Liver (tissue), 9 donors: ENCODE results near the gene LIM2. TPM values are rescaled to one million over a fixed set of nuclear protein-coding genes. Genes with fewer than 3 reads are reported as not detected.

Experiments
- DNase-seq: peaks from one replicate; pipeline ENCODE4 v3.0.0-alpha.2; 2017; ENCODE audit warnings: low spot score
- H3K27ac ChIP-seq, 2 donors: one replicate each; pipeline ENCODE4 v1.7.0; 2013; ENCODE audit warnings: inconsistent platforms in 2 of 2, low read length in 2 of 2, control low read depth in 1 of 2, low read depth in 1 of 2, mild to moderate bottlenecking in 1 of 2
- H3K27me3 ChIP-seq, 4 donors: one replicate each; pipeline versions ENCODE4 v1.6.1 to v1.7.0; 2013; ENCODE audit warnings: low read length in 3 of 4, inconsistent platforms in 1 of 4, mild to moderate bottlenecking in 1 of 4, moderate library complexity in 1 of 4; ENCODE audit not compliant: control insufficient read depth in 4 of 4, insufficient read depth in 4 of 4
- H3K36me3 ChIP-seq, 4 donors: one replicate each; pipeline versions ENCODE4 v1.6.1 to v1.7.0; 2013; ENCODE audit warnings: low read length in 3 of 4, mild to moderate bottlenecking in 3 of 4, low read depth in 1 of 4, moderate library complexity in 1 of 4; ENCODE audit not compliant: control insufficient read depth in 4 of 4, insufficient read depth in 3 of 4
- H3K4me1 ChIP-seq, 4 donors: one replicate each; pipeline versions ENCODE4 v1.6.1 to v1.7.0; 2013; ENCODE audit warnings: low read length in 3 of 4, mild to moderate bottlenecking in 3 of 4, moderate library complexity in 1 of 4; ENCODE audit not compliant: control insufficient read depth in 4 of 4, insufficient read depth in 4 of 4
- H3K4me3 ChIP-seq, 3 donors: one replicate each; pipeline versions ENCODE4 v1.6.1 to v1.7.0; 2013; ENCODE audit warnings: low read length in 3 of 3, control low read depth in 1 of 3, low read depth in 1 of 3, mild to moderate bottlenecking in 1 of 3
- H3K9ac ChIP-seq, 2 donors: one replicate each; pipeline ENCODE4 v1.7.0; 2013; ENCODE audit warnings: low read length in 2 of 2, mild to moderate bottlenecking in 2 of 2, moderate library complexity in 2 of 2, control low read depth in 1 of 2, low read depth in 1 of 2
- H3K9me3 ChIP-seq, 4 donors: one replicate each; pipeline versions ENCODE4 v1.6.1 to v1.7.0; 2013; ENCODE audit warnings: low read length in 3 of 4; ENCODE audit not compliant: control insufficient read depth in 4 of 4
- EGR1 ChIP-seq, 2 donors: IDR thresholded peaks; 2 replicates each; pipeline ENCODE4 v1.6.1; 2016 to 2018; ENCODE audit warnings: antibody characterized with exemption in 2 of 2, low read depth in 2 of 2
- FOXA1 ChIP-seq: IDR thresholded peaks from 2 replicates; pipeline ENCODE4 v1.6.1; 2016; ENCODE audit warnings: antibody characterized with exemption
- FOXA2 ChIP-seq: IDR thresholded peaks from 2 replicates; pipeline ENCODE4 v1.6.1; 2016; ENCODE audit warnings: antibody characterized with exemption
- GABPA ChIP-seq, 2 donors: IDR thresholded peaks in 1 of 2; conservative IDR thresholded peaks in 1 of 2; 2 replicates each; pipeline ENCODE4 v1.6.1; 2016; ENCODE audit warnings: antibody characterized with exemption in 2 of 2, mild to moderate bottlenecking in 1 of 2, moderate library complexity in 1 of 2
- HNF4A ChIP-seq, 2 donors: conservative IDR thresholded peaks; 2 replicates each; pipeline ENCODE4 v1.6.1; 2016; ENCODE audit warnings: antibody characterized with exemption in 2 of 2, mild to moderate bottlenecking in 2 of 2
- HNF4G ChIP-seq: IDR thresholded peaks from 2 replicates; pipeline ENCODE4 v1.6.1; 2016; ENCODE audit warnings: antibody characterized with exemption
- NR2F2 ChIP-seq: IDR thresholded peaks from 2 replicates; pipeline ENCODE4 v1.6.1; 2016; ENCODE audit warnings: antibody characterized with exemption
- RAD21 ChIP-seq, 2 donors: IDR thresholded peaks; 2 replicates each; pipeline ENCODE4 v1.6.1; 2016; ENCODE audit warnings: antibody characterized with exemption in 2 of 2, mild to moderate bottlenecking in 2 of 2
- RXRA ChIP-seq, 2 donors: IDR thresholded peaks; 2 replicates each; pipeline ENCODE4 v1.6.1; 2017 to 2018; ENCODE audit warnings: antibody characterized with exemption in 2 of 2, mild to moderate bottlenecking in 1 of 2
- SP1 ChIP-seq: IDR thresholded peaks from 2 replicates; pipeline ENCODE4 v1.6.1; 2018; ENCODE audit warnings: antibody characterized with exemption, mild to moderate bottlenecking
- YY1 ChIP-seq: IDR thresholded peaks from 2 replicates; pipeline ENCODE4 v1.6.1; 2016; ENCODE audit warnings: antibody characterized with exemption, mild to moderate bottlenecking
- WGBS: extraction: QIAGEN DNeasy Blood & Tissue Kit; methylation state at CpG from one replicate; pipeline ENCODE4 v1.1.7; 2013; 5-methylcytosine and 5-hydroxymethylcytosine counted together
- polyA plus RNA-seq, 2 donors: library from polyadenylated mRNA; stranded (reverse) in 1 of 2; unstranded in 1 of 2; fragments of 200-250 nt in 1 of 2; fragments of >200 nt in 1 of 2; fragmentation: Nextera tagmentation in 1 of 2; extraction: Ambion mirVana in 1 of 2; gene quantifications; one replicate each; pipeline versions ENCODE4 v1.2.1 to v1.2.3, GENCODE V29; 2013 to 2015
- total RNA-seq, 2 donors: library from RNA; depleted of rRNA; stranded (reverse); fragments of >200 nt; gene quantifications; one replicate each; pipeline ENCODE4 v1.2.3, GENCODE V29; 2014
- TF ChIP-seq, protein P1 (sequence below): IDR thresholded peaks from 2 replicates; pipeline ENCODE4 v1.6.1; 2016; ENCODE audit warnings: antibody characterized with exemption
- TF ChIP-seq, protein P2 (sequence below): IDR thresholded peaks from 2 replicates; pipeline ENCODE4 v1.6.1; 2016; ENCODE audit warnings: antibody characterized with exemption, mild to moderate bottlenecking
- TF ChIP-seq, protein P3 (sequence below): IDR thresholded peaks from 2 replicates; pipeline ENCODE4 v1.6.1; 2016; ENCODE audit warnings: antibody characterized with exemption
- TF ChIP-seq, protein P4 (sequence below): IDR thresholded peaks from 2 replicates; pipeline ENCODE4 v1.6.1; 2016; ENCODE audit warnings: antibody characterized with exemption
- TF ChIP-seq, protein P5 (sequence below): fragments of 150-350 bp; IDR thresholded peaks from 2 replicates; pipeline ENCODE4 v1.5.1; 2017; ENCODE audit warnings: improper control_type of control experiment, low read depth, low read length; ENCODE audit not compliant: missing input control
- donor health status: healthy.
- donor health status: healthy.
- donor health status: healthy.
- donor health status: healthy.
- donor health status: healthy.

Gene LIM2
- total and polyA plus RNA-seq, 4 donors, result not detected

DNA sequence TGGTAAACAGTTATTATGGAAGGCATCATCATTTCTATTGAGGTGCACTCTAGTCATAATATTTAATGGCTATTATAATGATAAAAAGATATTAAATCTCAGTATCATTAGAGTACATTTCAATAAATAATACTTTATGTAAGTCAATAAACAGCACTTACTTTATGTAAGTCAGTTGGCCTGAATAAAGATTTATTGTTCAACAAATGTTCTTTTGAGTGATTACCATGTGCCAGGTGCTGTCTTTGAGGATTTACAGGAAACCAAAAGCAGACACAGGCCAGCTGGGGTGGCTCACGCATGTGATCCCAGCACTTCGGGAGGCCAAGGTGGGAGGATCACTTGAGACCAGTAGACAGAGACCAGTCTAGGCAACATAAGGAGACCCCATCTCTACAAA lies 10.4 kb downstream of the LIM2 start:
- Histone ChIP-seq H3K4me3 (no peak overlapping the region), H3K4me1 (no peaks in the 10 kb centered on the region), H3K9ac (no peak overlapping the region), H3K27ac (no peak overlapping the region), H3K36me3 (no peaks in the 10 kb centered on the region), H3K9me3 (peaks cover 0 to 2% (median 0%) of the 10 kb centered on the region in 4 donors), H3K27me3 (no peaks in the 10 kb centered on the region)
- DNase-seq, result no peak
- WGBS, result 95% methylated on average over 2 of the region's 2 CpGs
- TF ChIP-seq RXRA (IDR thresholded peaks at IDR 0.05) (no peak), HNF4A (conservative IDR thresholded peaks at IDR 0.05) (no peak), HNF4G (no peak), NR2F2 (no peak), RAD21 (IDR thresholded peaks at IDR 0.05) (no peak), EGR1 (IDR thresholded peaks at IDR 0.05; ENCODE audit: low read depth in 2 of 2) (no peak), SP1 (no peak), FOXA1 (no peak), GABPA (IDR thresholded peaks at IDR 0.05 in 1 of 2, conservative IDR thresholded peaks at IDR 0.05 in 1 of 2) (no peak), FOXA2 (no peak)
- TF ChIP-seq, protein P1, sequence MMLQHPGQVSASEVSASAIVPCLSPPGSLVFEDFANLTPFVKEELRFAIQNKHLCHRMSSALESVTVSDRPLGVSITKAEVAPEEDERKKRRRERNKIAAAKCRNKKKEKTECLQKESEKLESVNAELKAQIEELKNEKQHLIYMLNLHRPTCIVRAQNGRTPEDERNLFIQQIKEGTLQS, result no peak
- TF ChIP-seq, protein P2, sequence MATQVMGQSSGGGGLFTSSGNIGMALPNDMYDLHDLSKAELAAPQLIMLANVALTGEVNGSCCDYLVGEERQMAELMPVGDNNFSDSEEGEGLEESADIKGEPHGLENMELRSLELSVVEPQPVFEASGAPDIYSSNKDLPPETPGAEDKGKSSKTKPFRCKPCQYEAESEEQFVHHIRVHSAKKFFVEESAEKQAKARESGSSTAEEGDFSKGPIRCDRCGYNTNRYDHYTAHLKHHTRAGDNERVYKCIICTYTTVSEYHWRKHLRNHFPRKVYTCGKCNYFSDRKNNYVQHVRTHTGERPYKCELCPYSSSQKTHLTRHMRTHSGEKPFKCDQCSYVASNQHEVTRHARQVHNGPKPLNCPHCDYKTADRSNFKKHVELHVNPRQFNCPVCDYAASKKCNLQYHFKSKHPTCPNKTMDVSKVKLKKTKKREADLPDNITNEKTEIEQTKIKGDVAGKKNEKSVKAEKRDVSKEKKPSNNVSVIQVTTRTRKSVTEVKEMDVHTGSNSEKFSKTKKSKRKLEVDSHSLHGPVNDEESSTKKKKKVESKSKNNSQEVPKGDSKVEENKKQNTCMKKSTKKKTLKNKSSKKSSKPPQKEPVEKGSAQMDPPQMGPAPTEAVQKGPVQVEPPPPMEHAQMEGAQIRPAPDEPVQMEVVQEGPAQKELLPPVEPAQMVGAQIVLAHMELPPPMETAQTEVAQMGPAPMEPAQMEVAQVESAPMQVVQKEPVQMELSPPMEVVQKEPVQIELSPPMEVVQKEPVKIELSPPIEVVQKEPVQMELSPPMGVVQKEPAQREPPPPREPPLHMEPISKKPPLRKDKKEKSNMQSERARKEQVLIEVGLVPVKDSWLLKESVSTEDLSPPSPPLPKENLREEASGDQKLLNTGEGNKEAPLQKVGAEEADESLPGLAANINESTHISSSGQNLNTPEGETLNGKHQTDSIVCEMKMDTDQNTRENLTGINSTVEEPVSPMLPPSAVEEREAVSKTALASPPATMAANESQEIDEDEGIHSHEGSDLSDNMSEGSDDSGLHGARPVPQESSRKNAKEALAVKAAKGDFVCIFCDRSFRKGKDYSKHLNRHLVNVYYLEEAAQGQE, result no peak
- TF ChIP-seq, protein P3, sequence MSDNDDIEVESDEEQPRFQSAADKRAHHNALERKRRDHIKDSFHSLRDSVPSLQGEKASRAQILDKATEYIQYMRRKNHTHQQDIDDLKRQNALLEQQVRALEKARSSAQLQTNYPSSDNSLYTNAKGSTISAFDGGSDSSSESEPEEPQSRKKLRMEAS, result no peak

DNA sequence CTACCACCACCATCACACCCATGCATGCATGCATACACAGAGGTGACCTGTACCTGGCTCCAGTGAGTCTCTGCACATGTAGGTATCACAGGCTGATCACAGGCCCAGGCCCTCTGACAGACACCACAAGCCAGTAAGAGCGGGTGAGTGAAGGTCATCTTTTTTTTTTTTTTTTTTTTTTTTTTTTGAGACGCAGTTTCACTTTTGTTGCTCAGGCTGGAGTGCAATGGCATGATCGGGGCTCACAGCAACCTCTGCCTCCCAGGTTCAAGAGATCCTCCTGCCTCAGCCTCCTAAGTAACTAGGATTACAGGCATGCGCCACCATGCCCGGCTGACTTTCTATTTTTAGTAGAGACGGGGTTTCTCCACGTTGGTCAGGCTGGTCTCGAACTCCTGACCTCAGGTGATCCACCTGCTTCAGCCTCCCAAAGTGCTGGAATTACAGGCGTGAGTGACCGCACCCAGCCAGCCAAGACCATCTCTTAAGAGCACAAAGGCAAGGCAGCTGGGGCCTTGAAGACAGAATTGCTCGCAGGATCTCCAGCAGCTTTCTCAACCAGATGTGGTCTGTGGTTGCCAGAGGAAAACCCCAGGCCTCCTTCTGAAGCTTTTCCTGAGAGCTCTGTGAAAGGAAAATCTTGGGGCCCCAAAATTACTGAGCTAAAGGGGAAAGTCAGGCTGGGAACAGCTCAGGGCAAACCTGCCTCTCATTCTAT lies 12.1 kb downstream of the LIM2 start:
- no peak for DNase-seq
- Histone ChIP-seq H3K27me3 (no peaks in the 10 kb centered on the region), H3K27ac (no peak overlapping the region), H3K36me3 (no peaks in the 10 kb centered on the region), H3K4me3 (no peak overlapping the region), H3K9me3 (no peaks in the 10 kb centered on the region), H3K9ac (no peak overlapping the region), H3K4me1 (peaks cover 0 to 2% (median 0%) of the 10 kb centered on the region in 4 donors)
- TF ChIP-seq, protein P4, sequence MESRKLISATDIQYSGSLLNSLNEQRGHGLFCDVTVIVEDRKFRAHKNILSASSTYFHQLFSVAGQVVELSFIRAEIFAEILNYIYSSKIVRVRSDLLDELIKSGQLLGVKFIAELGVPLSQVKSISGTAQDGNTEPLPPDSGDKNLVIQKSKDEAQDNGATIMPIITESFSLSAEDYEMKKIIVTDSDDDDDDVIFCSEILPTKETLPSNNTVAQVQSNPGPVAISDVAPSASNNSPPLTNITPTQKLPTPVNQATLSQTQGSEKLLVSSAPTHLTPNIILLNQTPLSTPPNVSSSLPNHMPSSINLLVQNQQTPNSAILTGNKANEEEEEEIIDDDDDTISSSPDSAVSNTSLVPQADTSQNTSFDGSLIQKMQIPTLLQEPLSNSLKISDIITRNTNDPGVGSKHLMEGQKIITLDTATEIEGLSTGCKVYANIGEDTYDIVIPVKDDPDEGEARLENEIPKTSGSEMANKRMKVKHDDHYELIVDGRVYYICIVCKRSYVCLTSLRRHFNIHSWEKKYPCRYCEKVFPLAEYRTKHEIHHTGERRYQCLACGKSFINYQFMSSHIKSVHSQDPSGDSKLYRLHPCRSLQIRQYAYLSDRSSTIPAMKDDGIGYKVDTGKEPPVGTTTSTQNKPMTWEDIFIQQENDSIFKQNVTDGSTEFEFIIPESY, result no peak
- TF ChIP-seq HNF4G, result no peak
- TF ChIP-seq RAD21 (IDR thresholded peaks at IDR 0.05), result no peak
- TF ChIP-seq FOXA1, result no peak
- no peak for TF ChIP-seq FOXA2
- TF ChIP-seq, protein P5, sequence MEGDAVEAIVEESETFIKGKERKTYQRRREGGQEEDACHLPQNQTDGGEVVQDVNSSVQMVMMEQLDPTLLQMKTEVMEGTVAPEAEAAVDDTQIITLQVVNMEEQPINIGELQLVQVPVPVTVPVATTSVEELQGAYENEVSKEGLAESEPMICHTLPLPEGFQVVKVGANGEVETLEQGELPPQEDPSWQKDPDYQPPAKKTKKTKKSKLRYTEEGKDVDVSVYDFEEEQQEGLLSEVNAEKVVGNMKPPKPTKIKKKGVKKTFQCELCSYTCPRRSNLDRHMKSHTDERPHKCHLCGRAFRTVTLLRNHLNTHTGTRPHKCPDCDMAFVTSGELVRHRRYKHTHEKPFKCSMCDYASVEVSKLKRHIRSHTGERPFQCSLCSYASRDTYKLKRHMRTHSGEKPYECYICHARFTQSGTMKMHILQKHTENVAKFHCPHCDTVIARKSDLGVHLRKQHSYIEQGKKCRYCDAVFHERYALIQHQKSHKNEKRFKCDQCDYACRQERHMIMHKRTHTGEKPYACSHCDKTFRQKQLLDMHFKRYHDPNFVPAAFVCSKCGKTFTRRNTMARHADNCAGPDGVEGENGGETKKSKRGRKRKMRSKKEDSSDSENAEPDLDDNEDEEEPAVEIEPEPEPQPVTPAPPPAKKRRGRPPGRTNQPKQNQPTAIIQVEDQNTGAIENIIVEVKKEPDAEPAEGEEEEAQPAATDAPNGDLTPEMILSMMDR, result no peak
- no peak for TF ChIP-seq EGR1 (IDR thresholded peaks at IDR 0.05; ENCODE audit: low read depth in 2 of 2)
- no peak for TF ChIP-seq YY1
- WGBS, result 68% methylated on average over 11 of the region's 11 CpGs
